Progenitor cell of endocrine pancreas (in vitro differentiated cells): ENCODE data around the gene TMEM134. TPM values are rescaled to one million over a fixed set of nuclear protein-coding genes. Genes with fewer than 3 reads are reported as not detected.
"Not testable (repeated sequence)": the region's sequence is repeated elsewhere in the genome, so short reads cannot be mapped to it uniquely, and the experiment has no call there.

Experiments used
- DNase-seq: peaks from one replicate; pipeline ENCODE4 v3.0.0; 2021; ENCODE audit warnings: low spot score; ENCODE audit not compliant: unreplicated experiment
- H3K27ac Mint-ChIP-seq: 2 replicates; pipeline ENCODE4 v1.8.0; 2021; ENCODE audit warnings: mild to moderate bottlenecking, moderate library complexity, mixed read lengths
- H3K27me3 Mint-ChIP-seq: 2 replicates; pipeline ENCODE4 v1.8.0; 2021; ENCODE audit warnings: mixed read lengths
- H3K36me3 Mint-ChIP-seq: 2 replicates; pipeline ENCODE4 v1.8.0; 2022; ENCODE audit warnings: mixed read lengths; ENCODE audit not compliant: insufficient read depth
- H3K4me1 Mint-ChIP-seq: 2 replicates; pipeline ENCODE4 v1.8.0; 2021; ENCODE audit warnings: low read depth, mixed read lengths
- H3K4me3 Mint-ChIP-seq: 2 replicates; pipeline ENCODE4 v1.8.0; 2021; ENCODE audit warnings: low read depth, mild to moderate bottlenecking, moderate library complexity, mixed read lengths
- H3K9me3 Mint-ChIP-seq: 2 replicates; pipeline ENCODE4 v1.8.0; 2021; ENCODE audit warnings: low read depth, mixed read lengths
- CTCF ChIP-seq: fragments of 200-600 bp; sonication (generic); IDR thresholded peaks from one replicate; pipeline ENCODE4 v1.5.0; 2021; ENCODE audit warnings: antibody characterized with exemption, mild to moderate bottlenecking; ENCODE audit not compliant: unreplicated experiment
- total RNA-seq: library from RNA; stranded (reverse); gene quantifications from 2 replicates; pipeline ENCODE4 v1.2.1, GENCODE V29; 2021

The TMEM134 gene
- total RNA-seq, 1 donor from 2014 or later, result 63.3 TPM

GRCh38 chr11:67486481-67487195 is 17.6 kb upstream of the TMEM134 start:
- peaks cover 9% of the 10 kb centered on the region for H3K4me1 Mint-ChIP-seq
- peaks cover 2% of the 10 kb centered on the region for H3K9me3 Mint-ChIP-seq
- TF ChIP-seq CTCF, result no peak
- H3K4me3 Mint-ChIP-seq, result no peak overlapping the region
- H3K36me3 Mint-ChIP-seq, result peaks cover 16% of the 10 kb centered on the region
- DNase-seq, result no peak
- H3K27ac Mint-ChIP-seq, result no peak overlapping the region
- no peaks in the 10 kb centered on the region for H3K27me3 Mint-ChIP-seq

DNA sequence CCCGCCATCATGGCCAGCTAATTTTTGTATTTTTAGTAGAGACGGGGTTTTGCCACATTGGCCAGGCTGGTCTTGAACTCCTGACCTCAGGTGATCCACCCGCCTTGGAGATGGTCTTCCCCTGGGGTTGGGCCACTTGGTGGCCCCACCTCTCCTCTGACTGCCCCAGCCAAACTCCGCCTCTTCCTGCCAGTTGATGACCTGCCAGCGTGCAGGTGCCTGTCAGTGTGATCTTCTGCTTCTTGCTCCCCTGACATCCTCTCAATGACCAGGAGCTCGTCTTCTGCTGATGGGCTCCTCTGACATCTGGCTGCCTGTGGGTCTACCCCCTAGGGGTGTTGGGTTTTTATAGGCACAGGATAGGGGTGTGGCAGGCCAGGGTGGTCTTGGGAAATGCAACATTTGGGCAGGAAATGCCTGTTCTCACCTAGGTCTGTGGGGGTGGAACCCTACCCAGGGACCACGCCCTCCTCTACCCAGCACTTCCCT is 16.9 kb upstream of the TMEM134 start:
- DNase-seq, result not testable (repeated sequence)

GRCh38 chr11:67484847-67485311 is 15.8 kb upstream of the TMEM134 start:
- peaks cover 2% of the 10 kb centered on the region for H3K9me3 Mint-ChIP-seq
- no peak overlapping the region for H3K27ac Mint-ChIP-seq
- peaks cover 9% of the 10 kb centered on the region for H3K4me1 Mint-ChIP-seq
- TF ChIP-seq CTCF, result no peak
- peak overlapping the region; percentile 7 for H3K4me3 Mint-ChIP-seq
- peaks cover under 1% of the 10 kb centered on the region for H3K27me3 Mint-ChIP-seq
- DNase-seq, result no peak
- peaks cover 16% of the 10 kb centered on the region for H3K36me3 Mint-ChIP-seq

More for the DNA sequence above, 16.9 kb upstream of the TMEM134 start:
- not testable (repeated sequence) for H3K27me3 Mint-ChIP-seq, H3K27ac Mint-ChIP-seq, H3K9me3 Mint-ChIP-seq, H3K4me3 Mint-ChIP-seq, H3K4me1 Mint-ChIP-seq
- H3K36me3 Mint-ChIP-seq, result peaks cover 16% of the 10 kb centered on the region

DNA sequence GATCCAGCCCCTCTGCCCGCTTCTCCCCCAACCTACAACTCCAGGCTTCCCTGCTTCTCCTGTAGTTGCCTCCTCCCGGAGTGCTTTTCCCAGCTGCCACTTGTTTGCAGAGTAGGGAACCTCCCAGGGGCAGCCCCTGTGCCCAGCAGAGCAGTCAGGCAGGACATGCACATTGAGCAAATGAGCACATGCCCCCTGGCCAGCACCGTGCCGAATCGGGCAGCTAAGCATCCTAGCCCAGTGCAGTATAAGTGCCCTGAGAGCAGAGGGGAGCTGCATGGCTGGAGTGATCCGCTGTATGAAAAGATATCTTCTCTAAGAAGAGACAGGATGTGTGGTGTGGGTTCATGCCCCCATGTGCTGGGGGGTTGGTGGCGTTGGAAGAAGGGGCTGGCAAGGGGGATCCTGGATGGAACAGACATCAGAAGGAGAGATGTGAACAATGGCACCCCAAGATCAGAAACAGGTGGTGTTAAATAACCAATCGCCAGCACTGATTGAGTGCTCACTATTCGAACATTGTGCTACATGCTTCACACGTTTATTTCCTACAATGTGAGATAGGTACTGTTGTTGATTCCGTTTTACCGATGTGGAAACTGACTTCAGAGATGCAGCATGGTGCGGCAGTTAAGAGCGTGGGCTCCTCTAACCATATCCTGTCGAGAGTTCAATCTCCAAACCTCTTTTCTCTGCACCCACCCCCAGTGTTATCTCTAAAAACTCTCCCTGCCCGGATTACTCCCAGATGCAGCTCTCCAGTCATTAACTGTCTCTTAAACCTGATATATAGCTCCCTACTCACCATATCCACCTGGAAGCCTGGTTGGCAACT is 15.0 kb upstream of the TMEM134 start:
- TF ChIP-seq CTCF, result no peak
- Mint-ChIP-seq H3K9me3 (peaks cover 2% of the 10 kb centered on the region), H3K4me1 (peaks cover 9% of the 10 kb centered on the region), H3K27me3 (peaks cover 2% of the 10 kb centered on the region), H3K27ac (no peak overlapping the region), H3K4me3 (peak overlapping the region; percentile 87), H3K36me3 (peaks cover 12% of the 10 kb centered on the region)
- no peak for DNase-seq

GRCh38 chr11:67482827-67483798 is 14.1 kb upstream of the TMEM134 start, which contains the start of gene AIP:
Gene AIP, plus strand, starts transcription at chr11:67483026. Its CDS starts 133 bp downstream, at chr11:67483159.
- DNase-seq, result peak; percentile 95
- peaks cover 2% of the 10 kb centered on the region for H3K9me3 Mint-ChIP-seq

More at GRCh38 chr11:67482827-67483798, 14.1 kb upstream of the TMEM134 start, which contains the start of gene AIP:
- peak within 1 kb of the TSS; percentile 87 for H3K4me3 Mint-ChIP-seq
- H3K36me3 Mint-ChIP-seq, result peaks cover 12% of the 10 kb centered on the region
- peak; percentile 15 for TF ChIP-seq CTCF
- peak within 1 kb of the TSS; percentile 94 for H3K27ac Mint-ChIP-seq
- H3K27me3 Mint-ChIP-seq, result peaks cover 2% of the 10 kb centered on the region
- H3K4me1 Mint-ChIP-seq, result peaks cover 9% of the 10 kb centered on the region
